NCI-H146 (cell line): Measurements from ENCODE around the gene TNS3.
"Not testable (repeated sequence)": the region's sequence is repeated elsewhere in the genome, so short reads cannot be mapped to it uniquely, and the experiment has no call there.

Experiments
- DNase-seq: peaks from one replicate; lab custom pipeline; 2025; lab: John Stamatoyannopoulos, UW

Gene TNS3

DNA sequence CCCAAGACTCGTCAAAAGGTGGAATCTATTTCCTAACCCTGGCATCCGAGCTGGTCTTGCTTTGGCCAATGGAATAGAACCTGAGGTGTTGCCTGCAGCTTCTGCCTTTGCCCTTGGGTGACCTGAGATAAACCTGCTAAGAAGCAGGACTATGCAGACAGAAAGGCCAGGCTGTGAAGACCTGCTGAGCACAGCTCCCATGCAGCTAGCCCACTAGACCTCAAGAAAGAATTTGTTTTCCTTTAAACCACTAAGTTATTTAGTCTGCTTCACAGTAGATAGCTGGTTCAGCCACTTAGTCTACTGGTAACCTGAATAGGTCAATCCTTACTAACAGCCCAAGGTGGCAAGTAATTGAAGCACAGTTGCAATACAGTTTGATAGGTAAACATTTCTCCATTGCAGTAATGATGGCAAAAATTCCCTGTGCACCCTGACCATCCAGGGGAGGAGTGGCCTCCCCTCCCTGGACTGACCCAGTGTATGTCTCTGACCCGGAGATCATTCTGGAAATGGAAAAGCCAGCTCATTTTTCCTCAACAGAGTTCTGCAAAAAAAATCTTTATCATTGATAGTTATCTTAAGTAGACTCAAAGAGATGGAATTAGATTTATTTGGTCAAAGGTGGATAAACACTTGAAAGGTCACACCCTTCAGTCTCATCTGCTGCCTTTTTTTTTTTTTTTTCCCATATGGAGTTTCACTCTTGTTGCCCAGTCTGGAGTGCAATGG, 20.0 kb downstream of the TNS3 start:
- DNase-seq: no peak

DNA sequence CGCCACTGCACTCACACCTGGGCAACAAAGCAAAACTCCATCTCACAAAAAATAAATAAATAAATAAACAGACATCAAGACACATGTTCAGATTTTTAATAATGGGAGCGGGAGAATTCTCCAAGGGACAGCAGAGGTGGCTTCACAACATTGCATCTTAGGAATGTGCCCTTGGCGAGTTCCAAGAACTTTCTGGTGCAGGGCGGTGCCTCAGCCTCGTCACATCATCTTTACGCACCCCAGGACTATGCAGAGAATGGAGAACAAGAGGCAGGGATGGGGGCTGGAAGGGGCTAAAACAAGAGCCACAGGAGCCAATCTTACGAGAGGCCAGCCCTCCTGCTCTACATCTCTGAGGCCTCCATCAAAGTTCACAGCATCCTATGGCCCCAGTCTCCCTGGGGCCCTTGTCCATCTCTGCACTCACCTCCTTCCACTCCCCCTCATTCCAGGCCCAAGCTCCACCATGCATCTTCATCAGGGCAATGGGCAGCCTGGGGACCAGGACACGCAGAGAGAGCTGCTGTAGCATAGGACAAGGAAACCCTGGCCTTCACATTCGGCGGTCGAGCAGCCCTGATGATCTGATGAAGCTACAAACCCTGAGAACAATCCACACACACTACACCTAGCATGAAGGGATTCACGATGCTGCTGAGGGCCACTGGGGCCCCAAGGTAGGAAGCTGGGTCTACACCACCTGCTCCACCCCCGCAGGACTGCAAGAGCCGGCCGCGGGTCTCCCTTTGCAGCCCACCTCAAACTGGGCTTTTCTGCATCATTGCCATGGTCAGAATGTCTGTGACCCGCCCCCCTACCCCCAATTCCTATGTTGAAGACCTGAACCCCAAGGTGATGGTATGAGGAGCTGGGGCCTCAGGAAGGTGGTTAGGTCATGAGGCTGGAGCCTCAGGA, 22.3 kb downstream of the TNS3 start:
- DNase-seq: no peak

DNA sequence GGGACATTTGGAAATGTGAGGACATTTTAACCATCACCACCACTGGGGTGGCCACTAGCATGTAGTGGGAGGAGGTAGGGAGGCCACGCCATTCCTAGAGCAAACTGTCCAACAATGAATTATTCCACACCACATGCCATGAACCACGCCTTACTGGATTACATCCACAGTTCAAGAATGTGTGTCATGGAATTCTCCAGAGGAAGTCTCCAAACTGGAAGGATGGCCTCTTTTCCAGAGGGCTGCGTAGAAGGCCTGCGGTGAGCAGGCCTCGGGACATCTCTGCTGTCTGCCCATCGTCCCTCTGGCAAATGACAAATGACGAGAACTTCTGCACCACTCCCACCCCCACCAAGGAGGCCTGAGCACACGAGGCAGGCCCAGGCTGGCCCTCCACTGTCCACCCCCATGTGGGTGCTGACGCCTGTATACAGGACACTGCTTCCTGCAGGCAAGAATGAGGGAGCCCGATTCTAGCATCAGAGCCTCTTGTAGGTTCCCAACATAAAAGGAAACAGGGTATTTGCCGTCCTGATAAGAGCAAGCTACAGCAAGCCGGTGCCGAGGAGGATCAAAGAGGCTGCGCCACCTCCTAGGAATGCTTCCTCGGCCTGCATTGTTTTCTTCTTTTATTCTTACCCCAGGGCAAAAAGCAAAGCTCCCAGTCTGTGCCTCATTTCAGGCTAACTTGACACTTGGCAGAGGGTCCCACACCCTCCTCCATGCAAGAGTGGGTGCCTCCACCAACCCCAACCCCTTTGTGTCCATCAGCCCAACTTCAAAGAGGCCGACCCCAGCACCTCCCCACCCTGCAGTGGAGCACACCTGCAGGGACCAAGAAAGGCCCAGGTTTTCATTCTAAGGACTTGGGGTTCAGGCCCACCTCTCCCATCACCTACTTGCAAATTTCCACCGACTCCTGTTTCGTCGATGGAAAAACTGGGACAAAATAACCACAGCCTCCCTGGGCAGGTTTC, 23.9 kb downstream of the TNS3 start:
- no peak for DNase-seq

DNA sequence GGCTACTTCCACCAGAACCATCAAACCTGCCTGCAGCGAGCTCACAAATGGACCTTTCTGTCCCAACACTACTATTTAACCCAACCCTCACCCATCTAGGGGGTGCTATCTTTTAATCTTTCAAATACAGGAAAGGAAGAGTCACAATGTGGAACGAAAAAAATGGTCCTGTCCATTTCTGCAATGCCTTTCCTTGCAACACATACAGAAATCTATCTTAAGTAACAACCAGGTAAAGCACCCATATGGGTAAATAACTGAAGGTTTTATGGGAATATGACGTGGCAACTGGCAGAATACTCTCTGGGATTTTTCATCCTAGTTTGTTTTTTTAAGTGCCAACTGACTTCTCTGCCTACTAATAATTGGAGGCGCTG, 24.6 kb downstream of the TNS3 start:
- no peak for DNase-seq

DNA sequence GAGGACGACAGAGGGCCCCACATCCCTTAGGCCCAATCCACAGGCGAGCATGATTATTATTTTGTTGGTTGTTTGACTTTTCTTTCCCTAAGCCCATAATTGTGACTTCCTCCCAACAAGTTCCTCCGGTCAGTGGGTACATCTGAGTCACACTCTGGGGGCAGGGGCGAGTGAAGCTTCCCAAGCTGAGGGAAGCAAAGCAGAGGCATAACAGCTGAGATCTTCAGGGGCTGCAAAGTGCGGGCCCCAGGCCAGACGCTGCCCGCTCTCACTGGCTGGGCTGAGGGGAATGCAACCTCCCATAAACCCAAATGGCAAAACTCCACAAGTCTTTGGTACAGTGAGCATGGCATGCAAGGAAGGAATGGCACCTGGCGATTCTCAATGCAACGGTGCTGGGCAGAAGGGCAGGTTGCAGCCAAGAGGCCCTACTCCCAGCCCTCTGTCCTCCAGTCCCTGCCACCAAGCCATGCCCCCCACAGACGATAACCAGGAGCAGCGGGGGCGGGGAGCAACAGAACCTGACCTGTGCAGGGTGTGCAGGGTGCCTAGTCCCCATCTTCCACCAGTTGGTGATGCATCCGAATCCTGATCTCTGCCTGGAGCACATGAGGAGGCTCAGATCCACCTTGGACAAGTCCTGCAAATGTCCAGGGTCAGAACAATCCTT, 25.3 kb downstream of the TNS3 start:
- no peak for DNase-seq

DNA sequence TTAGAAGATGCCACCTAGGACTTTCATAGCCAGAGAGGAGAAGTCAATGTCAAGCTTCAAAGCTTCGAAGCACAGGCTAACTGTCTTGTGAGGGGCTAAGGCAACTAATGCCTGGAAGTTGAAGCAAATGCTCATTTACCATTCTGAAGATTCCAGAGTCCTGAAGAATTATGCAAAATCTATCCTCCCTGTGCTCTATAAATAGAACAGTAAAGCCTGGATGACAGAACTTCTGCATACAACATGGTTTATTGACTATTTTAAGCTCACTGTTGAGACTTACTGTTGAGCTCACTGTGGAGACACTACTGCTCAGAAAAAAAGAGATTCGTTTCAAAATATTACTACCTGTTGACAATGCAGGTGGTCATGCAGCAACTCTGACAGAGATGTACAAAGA, 28.6 kb downstream of the TNS3 start:
- DNase-seq: no peak

DNA sequence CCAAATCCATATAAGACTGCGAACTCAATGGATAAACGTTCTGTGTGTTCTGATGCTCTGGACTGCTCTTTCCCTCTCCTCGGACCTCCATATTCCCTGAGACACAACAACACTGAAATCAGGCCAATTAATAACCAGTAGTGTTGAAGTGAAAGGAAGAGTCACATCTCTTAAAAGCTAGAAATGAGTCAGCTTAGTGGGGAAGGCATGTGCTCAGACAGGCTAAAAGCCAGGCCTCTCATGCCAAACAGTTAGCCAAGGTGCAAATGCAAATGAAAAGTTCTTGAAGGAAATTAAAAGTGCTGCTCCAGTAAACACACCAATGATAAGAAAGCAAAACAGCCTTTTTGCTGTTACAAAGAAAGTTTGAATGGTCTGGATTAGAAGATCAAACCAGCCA, 29.3 kb downstream of the TNS3 start:
- DNase-seq: no peak

DNA sequence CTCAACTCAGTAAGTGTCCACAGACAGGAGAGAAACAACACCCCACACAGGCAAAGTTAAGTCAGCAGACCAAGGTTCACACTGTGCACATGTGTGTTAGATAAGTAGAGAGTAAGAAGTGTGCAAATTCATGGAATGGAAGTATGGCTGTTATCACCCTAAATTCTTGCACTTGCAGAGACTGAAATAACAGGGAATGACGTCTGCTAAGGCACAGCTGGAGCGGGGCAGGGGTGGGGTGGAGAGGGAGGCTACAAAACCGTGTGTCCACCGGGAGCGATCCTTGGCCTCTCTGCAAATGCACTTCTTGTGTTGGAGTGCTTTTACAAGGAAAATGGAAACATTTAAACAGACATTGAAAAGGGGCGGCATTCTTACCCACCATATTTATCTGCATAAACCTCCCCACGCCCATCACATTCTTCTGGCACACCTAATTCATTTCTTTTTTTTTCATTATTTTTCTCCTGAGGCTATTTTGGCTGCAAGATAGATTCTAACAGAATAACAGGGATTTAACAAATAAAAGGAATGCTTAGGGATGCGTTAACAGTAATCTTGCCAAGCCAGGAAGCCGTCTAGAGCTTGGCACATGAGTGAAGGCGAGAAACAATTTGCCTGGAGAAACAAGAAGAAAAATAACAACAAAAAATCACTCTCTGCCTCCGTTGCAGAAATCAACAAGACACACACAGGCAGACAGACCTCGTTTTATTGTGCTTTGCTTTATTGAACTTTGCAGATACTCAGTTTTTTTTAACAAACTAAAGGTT, 30.1 kb downstream of the TNS3 start:
- DNase-seq: no peak

DNA sequence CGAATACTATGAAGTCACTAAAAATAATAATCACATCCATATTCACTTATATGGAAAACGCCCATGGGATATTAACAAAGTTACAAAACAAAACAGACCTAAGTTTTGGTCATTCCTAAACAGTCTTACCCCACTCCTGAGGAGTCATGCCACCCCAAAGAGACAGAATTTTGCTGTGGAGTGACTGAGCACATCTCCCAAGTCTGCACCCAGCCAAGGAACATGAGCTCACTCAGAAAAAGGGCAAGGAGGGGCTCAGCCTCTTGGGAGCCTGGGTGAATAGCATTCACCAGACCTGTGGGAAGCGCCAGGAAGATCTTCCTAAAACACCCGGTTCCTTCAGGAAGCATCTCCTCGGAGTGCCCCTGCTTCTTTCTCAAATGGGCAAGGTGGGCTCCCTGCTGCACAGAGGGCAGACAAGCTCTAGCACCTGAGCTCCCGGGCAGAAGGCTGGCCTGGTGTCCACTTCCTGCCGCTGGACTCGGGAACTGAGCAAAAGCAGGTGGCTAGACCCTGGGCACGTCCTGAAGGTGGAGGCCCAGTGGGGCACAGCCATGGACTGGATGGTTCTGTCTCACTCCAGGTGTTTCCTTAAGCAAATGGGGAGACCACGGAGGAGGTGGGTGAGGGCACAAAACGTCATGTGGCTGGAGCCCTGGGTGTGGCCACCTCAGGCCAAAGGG, 31.0 kb downstream of the TNS3 start:
- no peak for DNase-seq

DNA sequence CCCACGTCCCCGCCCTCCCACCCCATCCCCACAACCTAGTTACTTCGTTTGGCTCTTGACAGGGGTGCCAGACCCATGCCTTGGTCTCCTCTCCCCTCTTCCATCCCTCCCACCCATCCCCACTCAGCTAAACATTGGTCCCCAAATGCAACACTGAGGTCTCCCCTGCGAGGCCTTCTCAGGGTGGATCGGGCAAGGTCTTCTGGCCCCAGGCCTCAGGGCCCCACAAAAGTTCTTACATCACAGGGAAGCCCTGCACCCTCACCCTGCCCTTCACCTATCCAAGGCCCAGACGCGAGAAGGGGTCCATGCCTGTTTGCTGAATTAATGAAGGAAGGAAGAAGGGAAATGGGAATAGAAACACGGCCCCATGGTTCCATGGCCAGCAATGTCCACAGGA, 32.0 kb downstream of the TNS3 start:
- no peak for DNase-seq

DNA sequence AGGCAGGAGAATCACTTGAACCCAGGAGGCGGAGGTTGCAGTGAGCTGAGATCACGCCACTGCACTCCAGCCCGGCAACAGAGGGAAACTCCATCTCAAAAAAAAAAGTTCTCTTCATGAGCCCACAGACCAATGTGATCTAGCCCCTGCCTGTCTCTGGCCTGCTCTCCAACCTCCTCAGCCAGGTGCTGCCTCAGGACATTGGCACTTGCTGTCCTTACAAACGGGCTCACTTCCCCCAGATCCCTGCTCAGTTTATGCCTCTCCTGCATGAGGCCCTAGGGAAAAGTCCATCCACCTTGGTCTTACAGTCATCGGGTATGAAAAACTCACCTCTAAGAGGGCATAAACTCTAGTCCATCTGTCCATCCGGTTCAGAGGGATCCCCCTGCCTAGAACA, 32.5 kb downstream of the TNS3 start:
- DNase-seq: no peak

DNA sequence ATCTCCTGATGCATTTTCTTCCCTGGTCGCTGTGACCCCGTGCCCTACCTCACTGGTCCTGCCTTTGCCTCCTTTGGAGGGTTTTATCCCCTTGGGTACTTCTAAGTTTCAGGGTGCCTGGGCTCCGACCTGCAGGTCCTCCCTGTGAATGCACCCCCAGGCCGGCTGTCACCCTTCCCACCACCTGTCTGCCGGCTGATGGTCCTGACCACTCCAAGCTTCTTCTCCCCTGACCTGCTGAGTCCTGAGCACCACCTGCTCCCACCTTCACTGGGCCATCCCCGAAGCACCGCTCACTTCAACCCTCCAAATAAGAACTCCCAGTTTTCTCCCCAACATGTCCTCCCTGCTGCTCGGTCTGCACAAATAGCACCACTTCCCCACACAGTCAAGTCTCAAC, 33.4 kb downstream of the TNS3 start:
- DNase-seq: no peak

DNA sequence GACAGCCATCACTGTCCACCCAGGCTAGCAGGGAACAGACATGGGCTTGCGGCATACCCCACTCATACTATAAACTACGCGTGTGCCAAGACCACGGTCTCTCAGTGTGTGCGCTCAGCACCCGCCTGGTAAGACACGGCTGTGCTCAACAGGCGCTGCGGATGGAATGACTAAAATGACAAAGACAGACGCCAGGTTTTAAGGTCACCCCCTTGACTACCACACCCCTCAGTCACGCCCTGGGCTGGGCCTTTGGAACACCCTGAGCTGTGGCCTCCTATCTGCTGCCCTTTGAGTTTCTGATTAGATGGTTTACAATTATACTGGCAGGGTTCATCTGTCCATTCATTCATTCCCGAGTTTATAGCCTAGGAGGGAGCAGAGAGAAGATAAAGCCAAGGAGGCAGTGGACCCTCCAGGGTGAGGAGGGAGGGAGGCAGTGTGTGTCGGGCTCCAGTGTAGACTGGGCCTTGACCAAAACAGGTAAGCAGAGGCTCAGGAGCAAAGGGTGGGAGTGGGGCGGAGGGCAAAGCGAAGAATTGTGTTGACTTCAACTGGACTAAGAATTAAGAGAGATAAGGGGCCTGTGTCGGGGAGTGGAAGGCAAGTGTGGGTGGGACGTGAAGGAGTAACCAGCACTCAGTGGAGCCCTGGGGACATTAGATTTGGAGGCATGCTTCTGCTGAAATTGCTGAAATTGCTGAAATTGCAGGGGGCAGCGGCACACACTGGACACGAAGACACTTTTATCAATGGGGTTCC, 35.0 kb downstream of the TNS3 start:
- no peak for DNase-seq

DNA sequence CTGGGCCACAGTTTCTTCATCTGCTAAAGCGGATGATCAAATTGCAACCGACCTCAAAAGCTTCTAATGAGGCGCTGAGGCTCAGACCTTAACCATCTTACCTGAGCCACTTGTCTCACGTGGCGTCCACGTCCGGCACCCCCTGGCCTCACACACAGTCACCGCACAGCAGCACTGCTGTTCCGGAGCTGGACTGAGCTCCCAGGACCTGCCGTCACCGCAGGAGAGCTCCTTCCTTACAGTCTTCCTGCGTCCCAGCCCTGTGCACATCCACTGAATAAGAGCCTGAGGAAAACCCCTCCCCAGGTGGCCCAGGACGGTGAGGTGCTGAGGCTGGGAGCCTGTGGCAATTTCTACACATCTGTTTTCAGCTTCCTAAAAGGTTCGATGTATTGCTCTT, 35.7 kb downstream of the TNS3 start:
- DNase-seq: no peak

DNA sequence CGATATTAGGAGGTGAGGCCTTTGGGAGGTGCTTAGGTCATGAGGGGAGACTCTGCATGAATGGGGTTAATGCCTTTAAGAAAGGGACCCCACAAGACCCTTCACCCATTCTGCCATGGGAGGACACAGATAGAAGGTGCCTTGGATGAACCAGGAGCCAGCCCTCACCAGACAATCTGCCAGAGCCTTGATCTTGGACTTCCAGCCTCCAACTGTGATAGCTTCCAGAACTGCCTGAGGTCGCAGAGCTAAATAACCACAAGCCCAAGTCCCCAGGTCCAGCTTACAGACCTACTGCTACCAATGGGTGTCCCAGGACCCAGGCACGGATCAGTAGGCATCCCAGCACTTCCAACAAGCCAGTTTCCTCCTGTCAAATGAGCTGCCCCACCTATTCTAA, 37.5 kb downstream of the TNS3 start:
- DNase-seq: no peak

DNA sequence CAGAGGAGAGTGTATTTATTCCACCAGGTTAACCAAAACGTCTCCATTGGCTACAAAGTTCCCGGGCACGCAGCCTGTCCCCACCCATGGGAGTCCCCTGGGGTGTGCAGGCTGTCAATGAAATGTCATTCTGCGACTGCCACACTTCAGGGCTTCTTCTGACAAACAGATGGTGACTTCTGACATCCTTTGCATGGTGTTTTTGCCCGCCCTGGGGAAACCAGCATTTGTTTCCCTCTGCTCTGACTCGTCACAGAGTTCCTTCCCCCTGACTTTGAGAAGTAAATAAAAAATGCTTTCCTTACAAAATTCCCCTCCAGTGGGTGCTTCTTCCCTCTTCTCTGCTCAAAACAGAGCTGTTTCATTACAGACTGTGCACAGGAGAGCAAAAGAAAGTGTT, 38.2 kb downstream of the TNS3 start:
- no peak for DNase-seq

DNA sequence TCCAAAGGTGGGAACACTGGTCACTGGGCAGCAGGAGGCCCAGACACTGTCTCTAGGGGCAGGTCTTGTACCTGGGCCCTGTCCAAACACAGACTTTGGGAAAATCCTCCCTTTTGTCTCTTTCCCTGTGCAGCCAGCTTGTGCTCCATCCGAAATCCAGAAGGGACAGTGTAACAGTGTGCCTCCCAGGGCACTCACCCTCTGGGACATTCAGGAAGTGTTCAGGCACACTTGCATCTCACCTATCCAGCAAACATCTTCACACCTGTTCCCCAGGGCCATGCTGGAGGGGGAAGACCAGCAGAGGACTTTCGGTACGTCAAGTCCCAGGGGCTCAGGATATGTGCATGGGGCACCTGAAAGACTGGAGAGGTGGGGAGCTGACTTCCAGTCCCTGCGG, 38.9 kb downstream of the TNS3 start:
- no peak for DNase-seq

DNA sequence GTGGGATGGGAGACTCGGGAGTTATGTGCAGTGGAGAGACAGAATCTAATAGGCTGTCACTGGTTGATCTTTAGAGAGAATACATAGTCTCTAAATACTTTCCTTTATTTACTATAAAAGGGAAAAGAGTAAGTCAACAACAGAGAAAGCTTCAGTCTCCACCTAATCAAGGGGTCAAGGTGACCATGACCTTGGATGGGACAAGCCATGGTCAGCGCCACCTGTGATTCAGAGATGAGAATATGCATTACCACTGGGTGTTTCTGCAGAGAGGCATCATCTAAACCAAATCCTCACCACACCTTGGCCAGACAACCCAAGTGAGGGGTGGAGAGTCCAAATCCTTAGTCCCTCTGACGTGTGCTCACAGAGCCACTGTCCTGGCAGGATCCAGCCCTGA, 39.9 kb downstream of the TNS3 start:
- no peak for DNase-seq

DNA sequence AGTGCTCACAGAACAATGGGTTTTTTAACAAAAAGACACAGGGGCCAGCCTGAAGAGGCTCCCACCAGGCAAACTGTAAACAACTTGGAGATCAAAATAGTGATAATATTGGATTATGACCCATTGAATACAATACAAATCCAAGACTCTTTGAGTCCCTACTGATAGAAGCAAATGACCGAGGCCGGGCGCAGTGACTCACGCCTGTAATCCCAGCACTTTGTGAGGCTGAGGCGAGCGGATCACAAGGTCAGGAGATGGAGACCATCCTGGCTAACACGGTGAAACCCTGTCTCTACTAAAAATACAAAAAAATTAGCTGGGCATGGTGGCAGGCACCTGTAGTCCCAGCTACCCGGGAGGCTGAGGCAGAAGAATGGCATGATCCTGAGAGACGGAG, 40.4 kb downstream of the TNS3 start:
- not testable (repeated sequence) for DNase-seq
